Measurements from ENCODE around the gene MDM4. TPM values are rescaled to one million over a fixed set of nuclear protein-coding genes. Genes with fewer than 3 reads are reported as not detected.

MDM4 gene
- polyA plus RNA-seq, 2 of the 4 experiments (the other 2 are of a cell fraction) = 4.6 to 48.9 TPM

DNA sequence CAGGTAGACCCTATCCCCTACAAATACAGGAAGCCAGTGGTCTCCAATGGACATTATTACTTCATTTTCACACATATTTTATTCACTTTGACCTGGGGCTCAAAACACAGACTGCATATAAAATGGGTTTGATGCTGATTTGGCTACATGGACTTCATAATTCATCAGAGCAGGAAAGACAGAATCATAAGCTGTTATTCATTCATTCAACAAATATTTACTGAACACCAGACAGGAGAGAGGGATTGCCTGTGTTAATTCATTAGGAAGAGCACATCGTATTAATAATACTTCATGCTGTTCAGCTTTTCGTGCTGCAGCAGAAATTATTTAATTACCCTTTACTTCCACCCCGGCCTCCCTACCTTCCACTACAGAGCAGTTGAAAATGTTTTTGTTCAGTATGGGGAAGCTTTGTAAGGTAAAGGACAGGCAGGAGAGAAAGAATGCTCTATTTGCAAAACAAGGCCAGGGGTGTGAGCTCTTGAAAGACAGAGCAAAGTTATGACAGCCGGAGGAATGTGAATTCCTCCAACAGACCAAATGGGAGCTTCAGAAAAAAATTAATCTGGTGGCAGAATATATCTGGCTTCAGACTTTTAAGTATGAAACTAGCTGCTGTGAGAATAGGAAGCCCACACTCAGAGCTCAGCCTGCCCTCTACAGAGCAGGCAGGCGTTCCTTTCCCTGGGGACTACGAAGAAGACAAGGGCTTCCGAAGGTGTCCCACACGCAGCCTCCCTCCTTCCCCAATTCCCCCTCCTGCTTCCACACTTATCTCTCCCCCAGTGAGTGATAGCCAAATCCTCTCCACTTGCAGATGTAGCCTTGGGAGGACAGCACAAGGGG, 58.0 kb downstream of the MDM4 start:
- DNase-seq (ENCODE audit: low read depth in 1 of 2, low spot score in 1 of 2) (no peak), ATAC-seq (peak; percentile 10 to 12; a peak in 1 of 6 replicates), FAIRE-seq (no peak)
- H3K9me3 ChIP-seq = 0 out of 3 replicates have a peak, but pooled peaks cover 2% of the 10 kb centered on the region
- peak overlapping the region; percentile 36 to 40; a peak in 5 of 6 replicates for H3K27ac ChIP-seq
- ChIA-PET CTCF (interaction anchor here (0.8 to 26.0 kb wide), 7 partner anchors 8 to 374 kb away, joined by 3 to 591 read pairs (median 5); no protein-coding TSS in a partner anchor), POLR2A (interaction anchor here (0.5 kb wide), 1 partner anchor 221 kb away, joined by 5 read pairs; no protein-coding TSS in a partner anchor)
- no peak overlapping the region for H3K4me3 ChIP-seq
- peaks cover 27% of the 10 kb centered on the region for H3K4me1 ChIP-seq
- WGBS (ENCODE audit: missing lambda C conversion rate) = 70% methylated on average over 8 of the region's 8 CpGs
- TF ChIP-seq EP300 (IDR thresholded peaks at IDR 0.05) = no peak
- no peak for TF ChIP-seq RARB (CRISPR knock-in tag; IDR thresholded peaks at IDR 0.05)
- no peak for TF ChIP-seq JUN (IDR thresholded peaks at IDR 0.05)
- no peak for TF ChIP-seq KDM5A (IDR thresholded peaks at IDR 0.05)
- no peak for TF ChIP-seq HEYL (CRISPR knock-in tag; IDR thresholded peaks at IDR 0.05)
- TF ChIP-seq HOXA7 (CRISPR knock-in tag; IDR thresholded peaks at IDR 0.05) = no peak
- no peak for TF ChIP-seq ESRRA (IDR thresholded peaks at IDR 0.05; ENCODE audit: borderline replicate concordance, low read length)
- TF ChIP-seq CHD2 (IDR thresholded peaks at IDR 0.05; ENCODE audit: low read length, partially characterized antibody) = no peak
- TF ChIP-seq, protein P1, sequence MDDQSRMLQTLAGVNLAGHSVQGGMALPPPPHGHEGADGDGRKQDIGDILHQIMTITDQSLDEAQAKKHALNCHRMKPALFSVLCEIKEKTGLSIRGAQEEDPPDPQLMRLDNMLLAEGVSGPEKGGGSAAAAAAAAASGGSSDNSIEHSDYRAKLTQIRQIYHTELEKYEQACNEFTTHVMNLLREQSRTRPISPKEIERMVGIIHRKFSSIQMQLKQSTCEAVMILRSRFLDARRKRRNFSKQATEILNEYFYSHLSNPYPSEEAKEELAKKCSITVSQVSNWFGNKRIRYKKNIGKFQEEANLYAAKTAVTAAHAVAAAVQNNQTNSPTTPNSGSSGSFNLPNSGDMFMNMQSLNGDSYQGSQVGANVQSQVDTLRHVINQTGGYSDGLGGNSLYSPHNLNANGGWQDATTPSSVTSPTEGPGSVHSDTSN (IDR thresholded peaks at IDR 0.05) = no peak
- no peak for TF ChIP-seq TFCP2L1 (CRISPR knock-in tag; IDR thresholded peaks at IDR 0.05)
- H3K4me2 ChIP-seq = peak overlapping the region; percentile 51

DNA sequence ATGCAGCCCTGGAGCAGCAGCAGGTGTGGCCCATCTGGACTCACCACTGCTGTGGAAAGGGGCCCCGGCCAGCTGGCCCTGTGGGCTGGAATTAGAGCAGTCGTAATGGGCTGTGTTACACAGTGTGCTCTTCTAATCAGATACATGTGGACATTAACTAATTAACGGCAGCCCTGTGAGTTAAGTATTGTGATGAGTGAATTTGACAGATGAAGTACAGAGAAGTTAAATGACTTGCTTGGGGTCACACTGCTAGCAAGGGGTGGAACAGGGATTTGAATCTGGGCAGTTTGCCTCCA, 58.6 kb downstream of the MDM4 start:
- FAIRE-seq (no peak), DNase-seq (ENCODE audit: low read depth in 1 of 2, low spot score in 1 of 2) (no peak), ATAC-seq (no peak)
- H3K4me2 ChIP-seq = no peak overlapping the region
- no peak overlapping the region for H3K4me3 ChIP-seq
- peak overlapping the region in 1 of 2 experiments; percentile 40; a peak in 4 of 6 replicates for H3K27ac ChIP-seq
- WGBS (ENCODE audit: missing lambda C conversion rate) = 94% methylated on average over 2 of the region's 3 CpGs
- ChIA-PET POLR2A (no interaction called here), CTCF (interaction anchor here (1.3 to 26.0 kb wide), 5 partner anchors 9 to 238 kb away, joined by 3 to 591 read pairs (median 30); no protein-coding TSS in a partner anchor)
- H3K9me3 ChIP-seq = 0 out of 3 replicates have a peak, but pooled peaks cover 2% of the 10 kb centered on the region
- peaks cover 27% of the 10 kb centered on the region for H3K4me1 ChIP-seq
- TF ChIP-seq CHD2 (IDR thresholded peaks at IDR 0.05; ENCODE audit: low read length, partially characterized antibody) (no peak), BHLHE40 (IDR thresholded peaks at IDR 0.05; ENCODE audit: low read depth, low read length) (no peak), HOXB5 (CRISPR knock-in tag; IDR thresholded peaks at IDR 0.05) (no peak), POLR2AphosphoS2 (conservative IDR thresholded peaks at IDR 0.05; ENCODE audit: low read length) (no peak), ZC3H11A (IDR thresholded peaks at IDR 0.05) (no peak), MYC (IDR thresholded peaks at IDR 0.05; ENCODE audit: borderline replicate concordance, low read length) (no peak), FOXS1 (CRISPR knock-in tag; IDR thresholded peaks at IDR 0.05) (no peak)
- TF ChIP-seq, protein P2, sequence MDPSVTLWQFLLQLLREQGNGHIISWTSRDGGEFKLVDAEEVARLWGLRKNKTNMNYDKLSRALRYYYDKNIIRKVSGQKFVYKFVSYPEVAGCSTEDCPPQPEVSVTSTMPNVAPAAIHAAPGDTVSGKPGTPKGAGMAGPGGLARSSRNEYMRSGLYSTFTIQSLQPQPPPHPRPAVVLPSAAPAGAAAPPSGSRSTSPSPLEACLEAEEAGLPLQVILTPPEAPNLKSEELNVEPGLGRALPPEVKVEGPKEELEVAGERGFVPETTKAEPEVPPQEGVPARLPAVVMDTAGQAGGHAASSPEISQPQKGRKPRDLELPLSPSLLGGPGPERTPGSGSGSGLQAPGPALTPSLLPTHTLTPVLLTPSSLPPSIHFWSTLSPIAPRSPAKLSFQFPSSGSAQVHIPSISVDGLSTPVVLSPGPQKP (IDR thresholded peaks at IDR 0.05; ENCODE audit: low read depth, low read length) = no peak
- TF ChIP-seq, protein P3, sequence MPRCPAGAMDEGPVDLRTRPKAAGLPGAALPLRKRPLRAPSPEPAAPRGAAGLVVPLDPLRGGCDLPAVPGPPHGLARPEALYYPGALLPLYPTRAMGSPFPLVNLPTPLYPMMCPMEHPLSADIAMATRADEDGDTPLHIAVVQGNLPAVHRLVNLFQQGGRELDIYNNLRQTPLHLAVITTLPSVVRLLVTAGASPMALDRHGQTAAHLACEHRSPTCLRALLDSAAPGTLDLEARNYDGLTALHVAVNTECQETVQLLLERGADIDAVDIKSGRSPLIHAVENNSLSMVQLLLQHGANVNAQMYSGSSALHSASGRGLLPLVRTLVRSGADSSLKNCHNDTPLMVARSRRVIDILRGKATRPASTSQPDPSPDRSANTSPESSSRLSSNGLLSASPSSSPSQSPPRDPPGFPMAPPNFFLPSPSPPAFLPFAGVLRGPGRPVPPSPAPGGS (IDR thresholded peaks at IDR 0.05) = no peak
- TF ChIP-seq, protein P4, sequence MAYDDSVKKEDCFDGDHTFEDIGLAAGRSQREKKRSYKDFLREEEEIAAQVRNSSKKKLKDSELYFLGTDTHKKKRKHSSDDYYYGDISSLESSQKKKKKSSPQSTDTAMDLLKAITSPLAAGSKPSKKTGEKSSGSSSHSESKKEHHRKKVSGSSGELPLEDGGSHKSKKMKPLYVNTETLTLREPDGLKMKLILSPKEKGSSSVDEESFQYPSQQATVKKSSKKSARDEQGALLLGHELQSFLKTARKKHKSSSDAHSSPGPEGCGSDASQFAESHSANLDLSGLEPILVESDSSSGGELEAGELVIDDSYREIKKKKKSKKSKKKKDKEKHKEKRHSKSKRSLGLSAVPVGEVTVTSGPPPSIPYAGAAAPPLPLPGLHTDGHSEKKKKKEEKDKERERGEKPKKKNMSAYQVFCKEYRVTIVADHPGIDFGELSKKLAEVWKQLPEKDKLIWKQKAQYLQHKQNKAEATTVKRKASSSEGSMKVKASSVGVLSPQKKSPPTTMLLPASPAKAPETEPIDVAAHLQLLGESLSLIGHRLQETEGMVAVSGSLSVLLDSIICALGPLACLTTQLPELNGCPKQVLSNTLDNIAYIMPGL (CRISPR knock-in tag; IDR thresholded peaks at IDR 0.05; ENCODE audit: borderline replicate concordance) = no peak
- TF ChIP-seq, protein P1 (IDR thresholded peaks at IDR 0.05) = no peak

All from A549 (cell line).